ENCODE measurements around the gene DYNC1LI1.

DYNC1LI1 gene

GRCh38 chr3:32564195-32564594 is 6.5 kb downstream of the DYNC1LI1 start:
- no peak for TF ChIP-seq CTCF (IDR thresholded peaks at IDR 0.05)

- no peak for TF ChIP-seq CTCF (IDR thresholded peaks at IDR 0.05)
These were observed 8.0 kb downstream of the DYNC1LI1 start for GRCh38 chr3:32562640-32563039.

- no peak for TF ChIP-seq CTCF (IDR thresholded peaks at IDR 0.05)
These were observed 12.9 kb downstream of the DYNC1LI1 start for GRCh38 chr3:32557640-32558352.

DNA sequence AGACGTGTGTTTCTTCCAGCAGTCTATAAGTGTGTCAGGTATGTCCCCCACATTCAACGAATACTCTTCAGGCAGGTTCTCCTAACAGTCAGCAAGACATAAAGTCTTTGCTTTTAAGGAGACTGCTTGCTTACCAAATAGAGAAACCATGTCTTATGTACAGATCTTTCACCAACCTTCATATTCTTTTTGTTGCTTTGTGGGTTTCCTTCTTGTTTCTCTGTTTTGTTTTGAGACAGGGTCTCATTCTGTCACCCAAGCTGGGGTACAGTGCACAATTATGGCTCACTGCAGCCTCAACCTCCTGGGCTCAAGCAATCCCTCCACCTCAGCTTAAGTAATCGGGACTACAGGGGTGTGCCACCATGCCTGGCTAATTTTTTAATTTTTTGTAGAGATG is 14.3 kb downstream of the DYNC1LI1 start:
- TF ChIP-seq CTCF (IDR thresholded peaks at IDR 0.05): no peak

DNA sequence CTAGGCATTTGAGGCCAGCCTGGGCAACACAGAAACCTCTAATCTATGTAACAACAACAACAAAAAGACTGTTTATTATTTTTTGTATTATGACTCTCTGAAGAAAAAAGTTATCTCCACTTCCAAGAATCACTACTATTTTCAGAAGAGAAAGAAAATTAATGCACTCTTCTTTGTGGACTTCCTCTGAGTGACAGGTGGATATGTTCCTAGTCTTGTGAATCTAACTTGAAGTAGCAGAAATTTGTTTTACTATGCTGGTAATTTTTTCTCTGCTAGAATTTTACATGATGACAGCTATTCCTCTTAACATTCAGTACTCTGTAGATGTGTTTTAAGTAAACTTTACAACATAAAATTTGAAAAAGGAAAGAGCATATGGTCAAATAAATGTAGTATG is 16.7 kb downstream of the DYNC1LI1 start:
- no peak for TF ChIP-seq CTCF (IDR thresholded peaks at IDR 0.05)

GRCh38 chr3:32553459-32553858 is 17.2 kb downstream of the DYNC1LI1 start:
- TF ChIP-seq CTCF (IDR thresholded peaks at IDR 0.05): no peak

GRCh38 chr3:32552013-32552412 is 18.6 kb downstream of the DYNC1LI1 start:
- TF ChIP-seq CTCF (IDR thresholded peaks at IDR 0.05): no peak

DNA sequence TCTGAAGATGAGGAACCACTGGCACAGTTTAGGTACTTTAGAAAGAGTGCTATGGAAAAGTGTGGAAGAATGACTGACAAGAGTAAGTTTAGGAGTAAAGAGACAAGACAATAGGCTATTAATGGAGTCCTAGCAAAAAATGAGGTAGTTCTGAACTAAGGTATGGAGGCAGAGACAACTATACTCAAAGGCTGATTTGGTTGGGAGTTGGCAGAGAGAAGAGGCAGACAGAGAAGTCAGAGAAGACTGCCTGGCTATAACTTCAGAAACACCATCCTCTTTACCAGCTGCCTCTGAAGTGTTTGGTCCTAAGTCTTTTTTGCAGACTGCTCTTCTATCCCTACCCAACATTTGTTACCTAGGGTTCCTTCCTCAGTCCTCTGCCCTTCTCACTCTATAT is 19.2 kb downstream of the DYNC1LI1 start:
- no peak for TF ChIP-seq CTCF (IDR thresholded peaks at IDR 0.05)

All from LNCAP (cell line).